Thymus (tissue), 14 donors: Measurements from ENCODE around the gene ARMC9. TPM values are rescaled to one million over a fixed set of nuclear protein-coding genes. Genes with fewer than 3 reads are reported as not detected.
A peak's percentile ranks its signal among the peaks of the same experiment; 100 is the strongest.

Experiments
- DNase-seq, 9 donors: peaks; one replicate each; pipeline ENCODE4 v3.0.0-alpha.2; 2013; ENCODE audit warnings: low spot score in 9 of 9, low read depth in 6 of 9, missing footprints in 1 of 9
- H3K27ac ChIP-seq, 2 donors: one replicate each; pipeline ENCODE4 v1.5.1; 2013; ENCODE audit warnings: control low read depth in 1 of 2, low read depth in 1 of 2, low read length in 1 of 2, mild to moderate bottlenecking in 1 of 2, moderate library complexity in 1 of 2
- H3K27me3 ChIP-seq, 2 donors: one replicate each; pipeline ENCODE4 v1.5.1; 2013; ENCODE audit warnings: low read length in 1 of 2; ENCODE audit not compliant: control insufficient read depth in 2 of 2, insufficient read depth in 1 of 2
- H3K36me3 ChIP-seq, 2 donors: one replicate each; pipeline ENCODE4 v1.5.1; 2013; ENCODE audit warnings: low read length in 1 of 2, mild to moderate bottlenecking in 1 of 2, moderate library complexity in 1 of 2; ENCODE audit not compliant: control insufficient read depth in 2 of 2, insufficient read depth in 2 of 2
- H3K4me1 ChIP-seq, 2 donors: one replicate each; pipeline ENCODE4 v1.5.1; 2013; ENCODE audit warnings: low read length in 2 of 2; ENCODE audit not compliant: control insufficient read depth in 2 of 2, insufficient read depth in 2 of 2
- H3K4me3 ChIP-seq, 2 donors: one replicate each; pipeline ENCODE4 v1.5.1; 2013; ENCODE audit warnings: low read length in 2 of 2, control low read depth in 1 of 2, mild to moderate bottlenecking in 1 of 2
- H3K9me3 ChIP-seq, 2 donors: one replicate each; pipeline ENCODE4 v1.5.1; 2013; ENCODE audit warnings: low read length in 1 of 2, mild to moderate bottlenecking in 1 of 2; ENCODE audit not compliant: control insufficient read depth in 2 of 2, insufficient read depth in 1 of 2
- WGBS: extraction: QIAGEN DNeasy Blood & Tissue Kit; methylation state at CpG from one replicate; pipeline ENCODE4 v1.1.7; 2013; 5-methylcytosine and 5-hydroxymethylcytosine counted together
- long read RNA-seq, 10 donors: transcript quantifications; one replicate each; lab custom pipeline, GENCODE V29; 2026
- polyA plus RNA-seq: library from polyadenylated mRNA; stranded (reverse); fragments of 200-250 nt; gene quantifications from one replicate; pipeline ENCODE4 v1.2.3, GENCODE V29; 2013
- total RNA-seq: library from RNA; stranded (reverse); fragments of 120-200 nt; gene quantifications from one replicate; pipeline ENCODE4 v1.2.4, GENCODE V29; 2013
- donor health status: healthy.

The ARMC9 gene
- total RNA-seq (5.7 TPM), polyA plus RNA-seq (5.4 TPM)
- long read RNA-seq, donor 1, result 0 reads
- long read RNA-seq, donor 2, result 0 reads
- long read RNA-seq, donor 3, partial matches to known transcripts, result 1,667 of 1,788 reads
- long read RNA-seq, donor 3, other reads (novel, unspliced or antisense), result 120 of 1,788 reads
- long read RNA-seq, donor 4, result 0 reads
- long read RNA-seq, donor 5, partial matches to known transcripts, result 0 of 1 reads
- long read RNA-seq, donor 5, other reads (novel, unspliced or antisense), result 0 of 1 reads
- long read RNA-seq, donor 6, result 0 reads
- long read RNA-seq, donor 7, partial matches to known transcripts, result 0 of 1 reads
- long read RNA-seq, donor 7, other reads (novel, unspliced or antisense), result 0 of 1 reads
- long read RNA-seq, donor 8, result 0 reads
- long read RNA-seq, donor 9, partial matches to known transcripts, result 0 of 1 reads
- long read RNA-seq, donor 9, other reads (novel, unspliced or antisense), result 0 of 1 reads
- long read RNA-seq, donor 10, result 0 reads

DNA sequence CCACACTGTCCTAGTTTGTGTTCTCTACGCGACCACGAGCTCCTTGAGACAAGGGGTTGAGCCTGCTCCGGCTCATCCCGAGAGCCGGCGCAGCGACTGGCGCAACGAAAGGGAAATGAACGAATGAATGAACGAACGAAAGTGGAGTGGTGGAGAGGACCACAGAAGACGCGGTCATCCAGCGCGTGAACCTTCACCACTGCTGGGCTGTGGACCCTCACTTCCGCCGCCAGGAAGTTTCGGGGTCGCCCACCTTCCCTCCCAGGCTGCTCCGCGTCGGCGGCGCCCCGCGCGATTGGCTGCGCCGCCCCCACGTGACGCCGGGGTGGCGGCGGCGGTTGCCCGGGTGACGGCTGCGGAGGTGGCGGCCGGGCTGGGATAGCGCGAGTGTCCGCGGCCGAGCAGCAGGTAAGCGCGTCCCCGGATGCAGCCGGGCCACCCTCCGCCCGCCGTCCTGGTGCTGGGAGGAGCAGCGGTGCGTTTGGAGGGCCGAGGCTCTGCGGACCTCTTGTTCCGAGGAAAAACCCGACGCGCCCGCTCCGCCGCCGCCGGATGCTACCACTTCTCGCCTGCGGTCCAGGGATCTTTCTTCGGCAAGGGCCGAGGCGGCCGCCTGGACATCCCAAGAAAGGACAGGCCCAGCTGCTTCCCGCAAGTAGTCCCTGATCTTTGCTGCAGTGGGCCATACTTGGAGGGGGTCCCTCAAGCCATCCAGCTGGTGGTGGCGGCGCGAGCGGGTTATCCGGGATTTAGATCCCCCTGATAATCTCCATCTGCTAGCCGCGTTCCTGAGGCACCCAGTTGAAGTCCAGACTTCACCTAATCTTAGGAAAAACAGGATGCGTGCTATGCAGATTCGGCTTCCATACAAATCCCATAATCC, at the start of gene ARMC9:
TSS of gene ARMC9 (plus strand) at position 341 of the 883 bp plus-strand sequence. CDS start 7,608 bp downstream, outside the sequence.
- no peaks in the 10 kb centered on the region for H3K9me3 ChIP-seq
- peaks cover 0 to 20% of the 10 kb centered on the region in 2 donors for H3K27me3 ChIP-seq
- WGBS, result 1% methylated on average over 83 of the region's 83 CpGs
- H3K4me1 ChIP-seq, result peaks cover 8 to 13% of the 10 kb centered on the region in 2 donors
- peak within 1 kb of the TSS; percentile 87 to 89 for H3K4me3 ChIP-seq
- H3K27ac ChIP-seq, result peak within 1 kb of the TSS; percentile 46 to 51
- no peaks in the 10 kb centered on the region for H3K36me3 ChIP-seq
- DNase-seq, result peak; percentile 23 to 84 (median 66)

GRCh38 chr2:231152800-231153557, 45.5 kb upstream of the ARMC9 start:
- Histone ChIP-seq H3K9me3 (no peaks in the 10 kb centered on the region), H3K4me1 (no peaks in the 10 kb centered on the region), H3K27ac (no peak overlapping the region), H3K36me3 (peaks cover 16 to 39% of the 10 kb centered on the region in 2 donors), H3K27me3 (no peaks in the 10 kb centered on the region), H3K4me3 (no peak overlapping the region)
- WGBS, result 98% methylated on average over 8 of the region's 8 CpGs
- no peak for DNase-seq

DNA sequence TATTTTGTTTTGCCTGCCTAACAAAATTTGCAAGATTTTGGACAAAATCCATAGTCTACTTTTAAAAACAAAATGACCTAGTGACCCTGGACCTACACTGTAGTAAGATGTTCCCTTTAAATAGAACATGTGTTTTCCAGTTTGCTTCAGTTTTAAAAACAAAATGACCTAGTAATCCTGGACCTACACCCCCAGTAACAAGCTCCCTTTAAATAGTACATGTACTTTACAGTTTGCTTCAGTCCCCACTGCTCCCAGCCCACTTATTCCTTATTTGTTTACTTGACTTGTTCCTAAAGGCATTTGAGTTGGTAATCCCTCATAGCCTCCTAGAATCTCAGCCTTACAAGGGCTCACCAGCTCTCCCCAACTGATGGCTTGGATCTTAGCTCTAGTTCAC, 39.1 kb upstream of the ARMC9 start:
- H3K27ac ChIP-seq, result no peak overlapping the region
- H3K36me3 ChIP-seq, result peaks cover 15 to 34% of the 10 kb centered on the region in 2 donors
- no peaks in the 10 kb centered on the region for H3K27me3 ChIP-seq
- H3K4me1 ChIP-seq, result no peaks in the 10 kb centered on the region
- no peaks in the 10 kb centered on the region for H3K9me3 ChIP-seq
- no peak for DNase-seq
- no peak overlapping the region for H3K4me3 ChIP-seq

DNA sequence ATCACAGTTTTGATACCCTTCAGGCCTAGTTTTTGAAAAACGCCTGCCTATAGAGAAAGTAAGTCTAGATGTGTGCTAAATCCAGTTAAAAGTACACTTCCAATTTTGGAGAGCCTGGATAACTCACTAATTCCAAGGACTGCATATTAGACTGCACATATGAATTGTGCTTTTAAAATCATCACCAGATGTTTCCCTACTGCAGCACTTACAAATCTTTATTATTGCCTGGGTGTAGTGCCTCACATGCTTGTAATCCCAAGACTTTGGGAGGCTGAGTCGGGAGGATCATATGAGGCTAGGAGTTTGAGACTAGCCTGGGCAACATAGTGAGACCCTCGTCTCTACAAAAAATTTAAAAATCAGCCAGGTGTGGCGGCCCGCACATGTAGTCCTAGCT, 37.7 kb upstream of the ARMC9 start:
- Histone ChIP-seq H3K4me1 (no peaks in the 10 kb centered on the region), H3K27ac (no peak overlapping the region), H3K27me3 (no peaks in the 10 kb centered on the region), H3K4me3 (no peak overlapping the region), H3K9me3 (no peaks in the 10 kb centered on the region), H3K36me3 (peaks cover 14 to 39% of the 10 kb centered on the region in 2 donors)
- 99% methylated on average over 5 of the region's 5 CpGs for WGBS
- DNase-seq, result no peak

GRCh38 chr2:231161252-231161839, 37.1 kb upstream of the ARMC9 start:
- Histone ChIP-seq H3K9me3 (no peaks in the 10 kb centered on the region), H3K27me3 (no peaks in the 10 kb centered on the region), H3K4me3 (no peak overlapping the region), H3K27ac (no peak overlapping the region), H3K36me3 (peaks cover 19 to 45% of the 10 kb centered on the region in 2 donors), H3K4me1 (no peaks in the 10 kb centered on the region)
- 91% methylated on average over 7 of the region's 7 CpGs for WGBS
- DNase-seq, result no peak

GRCh38 chr2:231161877-231162329, 36.5 kb upstream of the ARMC9 start:
- 96% methylated on average over 2 of the region's 2 CpGs for WGBS
- Histone ChIP-seq H3K4me1 (no peaks in the 10 kb centered on the region), H3K27me3 (no peaks in the 10 kb centered on the region), H3K4me3 (no peak overlapping the region), H3K27ac (no peak overlapping the region), H3K36me3 (peaks cover 19 to 49% of the 10 kb centered on the region in 2 donors), H3K9me3 (no peaks in the 10 kb centered on the region)
- DNase-seq, result no peak

GRCh38 chr2:231163011-231163410, 35.4 kb upstream of the ARMC9 start:
- H3K36me3 ChIP-seq, result peaks cover 20 to 55% of the 10 kb centered on the region in 2 donors
- no peak overlapping the region for H3K27ac ChIP-seq
- 94% methylated on average over 3 of the region's 3 CpGs for WGBS
- H3K27me3 ChIP-seq, result no peaks in the 10 kb centered on the region
- no peaks in the 10 kb centered on the region for H3K4me1 ChIP-seq
- H3K9me3 ChIP-seq, result no peaks in the 10 kb centered on the region
- no peak overlapping the region for H3K4me3 ChIP-seq
- no peak for DNase-seq

DNA sequence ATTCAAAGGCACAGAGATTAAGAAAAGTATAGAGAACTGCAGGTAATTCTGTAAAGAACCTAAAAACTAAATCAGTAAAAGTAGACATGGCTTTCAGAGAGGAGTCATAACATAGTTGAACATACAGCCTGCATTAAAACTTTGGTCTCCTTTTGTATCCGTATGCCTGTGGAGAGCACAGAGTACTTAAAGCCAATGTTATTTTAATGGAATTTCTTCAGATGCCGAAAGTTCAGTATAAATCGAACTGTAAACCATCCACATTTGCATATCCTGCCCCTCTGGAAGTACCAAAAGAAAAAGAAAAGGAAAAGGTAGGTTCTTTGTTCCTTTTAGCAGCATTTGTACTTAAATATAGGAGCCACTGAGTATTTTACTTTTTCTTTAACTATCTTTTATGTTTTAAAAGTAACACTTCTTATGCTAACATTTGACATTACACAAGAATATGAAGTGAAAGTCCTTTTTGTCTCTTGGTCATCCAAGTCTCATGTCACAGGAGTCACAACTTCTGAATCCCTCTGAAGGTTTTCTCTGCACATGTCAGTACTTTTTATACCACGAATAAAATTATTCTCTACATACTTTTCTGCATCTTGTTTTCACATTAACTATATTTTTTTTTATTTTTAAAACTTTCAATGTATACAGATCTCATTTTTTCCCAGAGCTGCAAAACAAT, 34.9 kb upstream of the ARMC9 start:
- DNase-seq, result no peak
- Histone ChIP-seq H3K27me3 (no peaks in the 10 kb centered on the region), H3K36me3 (peaks cover 18 to 57% of the 10 kb centered on the region in 2 donors), H3K4me3 (no peak overlapping the region), H3K9me3 (no peaks in the 10 kb centered on the region), H3K27ac (no peak overlapping the region), H3K4me1 (no peaks in the 10 kb centered on the region)
- WGBS, result 98% methylated on average over 4 of the region's 4 CpGs
